ENCODE measurements around the gene CUL4A.

CUL4A gene

GRCh38 chr13:113296823-113297369, 87.5 kb downstream of the CUL4A start, which contains the start of gene LAMP1:
TSS of gene LAMP1 (plus strand) at chr13:113297239. CDS start at chr13:113297435, 196 bp downstream.
- peak within 1 kb of the TSS; percentile 92 for H3K4me3 ChIP-seq (ENCODE audit: low read depth, low read length)
- no peak for TF ChIP-seq CTCF (IDR thresholded peaks at IDR 0.05; ENCODE audit: insufficient read depth, low read depth, low read length, missing control alignments)
- DNase-seq (ENCODE audit: low read depth): peak; percentile 100

- peak; percentile 79 for DNase-seq (ENCODE audit: low read depth)
- peak overlapping the region; percentile 87 for H3K4me3 ChIP-seq (ENCODE audit: low read depth, low read length)
- TF ChIP-seq CTCF (IDR thresholded peaks at IDR 0.05; ENCODE audit: insufficient read depth, low read depth, low read length, missing control alignments): no peak
These were observed 88.1 kb downstream of the CUL4A start for GRCh38 chr13:113297370-113298042.

- no peak for TF ChIP-seq CTCF (IDR thresholded peaks at IDR 0.05; ENCODE audit: insufficient read depth, low read depth, low read length, missing control alignments)
- DNase-seq (ENCODE audit: low read depth): no peak
- peak overlapping the region; percentile 87 for H3K4me3 ChIP-seq (ENCODE audit: low read depth, low read length)
These were observed 88.9 kb downstream of the CUL4A start for GRCh38 chr13:113298043-113298945.

GRCh38 chr13:113299951-113300350, 90.5 kb downstream of the CUL4A start:
- peak; percentile 53 for DNase-seq (ENCODE audit: low read depth)
- no peak for TF ChIP-seq CTCF (IDR thresholded peaks at IDR 0.05; ENCODE audit: insufficient read depth, low read depth, low read length, missing control alignments)
- no peak overlapping the region for H3K4me3 ChIP-seq (ENCODE audit: low read depth, low read length)

GRCh38 chr13:113302986-113303385, 93.6 kb downstream of the CUL4A start:
- DNase-seq (ENCODE audit: low read depth): no peak
- TF ChIP-seq CTCF (IDR thresholded peaks at IDR 0.05; ENCODE audit: insufficient read depth, low read depth, low read length, missing control alignments): no peak
- H3K4me3 ChIP-seq (ENCODE audit: low read depth, low read length): no peak overlapping the region

- DNase-seq (ENCODE audit: low read depth): no peak
- H3K4me3 ChIP-seq (ENCODE audit: low read depth, low read length): no peak overlapping the region
- TF ChIP-seq CTCF (IDR thresholded peaks at IDR 0.05; ENCODE audit: insufficient read depth, low read depth, low read length, missing control alignments): no peak
These were observed 94.7 kb downstream of the CUL4A start for GRCh38 chr13:113304121-113304520.

All from GM12865 (cell line).